G401 (cell line): Measurements from ENCODE around the gene NIN. TPM values are rescaled to one million over a fixed set of nuclear protein-coding genes. Genes with fewer than 3 reads are reported as not detected.
"Not testable (repeated sequence)": the region's sequence is repeated elsewhere in the genome, so short reads cannot be mapped to it uniquely, and the experiment has no call there.

Experiments
- DNase-seq: peaks from one replicate; pipeline ENCODE4 v3.0.0-alpha.2; 2015; ENCODE audit warnings: low spot score
- in situ Hi-C: cut with HindIII; loops from 2 replicates; pipeline ENCODE4 v1.10.0; 2016; ENCODE audit warnings: low sequenced_read_pairs, mixed read lengths
- total RNA-seq: library from RNA; depleted of rRNA; stranded (reverse); fragments of >200 nt; shearing (Covaris generic); gene quantifications from 2 replicates; pipeline ENCODE4 v1.2.3, GENCODE V29; 2014

Gene NIN
- total RNA-seq, 1 experiment from 2014 or later = 3.6 TPM

DNA sequence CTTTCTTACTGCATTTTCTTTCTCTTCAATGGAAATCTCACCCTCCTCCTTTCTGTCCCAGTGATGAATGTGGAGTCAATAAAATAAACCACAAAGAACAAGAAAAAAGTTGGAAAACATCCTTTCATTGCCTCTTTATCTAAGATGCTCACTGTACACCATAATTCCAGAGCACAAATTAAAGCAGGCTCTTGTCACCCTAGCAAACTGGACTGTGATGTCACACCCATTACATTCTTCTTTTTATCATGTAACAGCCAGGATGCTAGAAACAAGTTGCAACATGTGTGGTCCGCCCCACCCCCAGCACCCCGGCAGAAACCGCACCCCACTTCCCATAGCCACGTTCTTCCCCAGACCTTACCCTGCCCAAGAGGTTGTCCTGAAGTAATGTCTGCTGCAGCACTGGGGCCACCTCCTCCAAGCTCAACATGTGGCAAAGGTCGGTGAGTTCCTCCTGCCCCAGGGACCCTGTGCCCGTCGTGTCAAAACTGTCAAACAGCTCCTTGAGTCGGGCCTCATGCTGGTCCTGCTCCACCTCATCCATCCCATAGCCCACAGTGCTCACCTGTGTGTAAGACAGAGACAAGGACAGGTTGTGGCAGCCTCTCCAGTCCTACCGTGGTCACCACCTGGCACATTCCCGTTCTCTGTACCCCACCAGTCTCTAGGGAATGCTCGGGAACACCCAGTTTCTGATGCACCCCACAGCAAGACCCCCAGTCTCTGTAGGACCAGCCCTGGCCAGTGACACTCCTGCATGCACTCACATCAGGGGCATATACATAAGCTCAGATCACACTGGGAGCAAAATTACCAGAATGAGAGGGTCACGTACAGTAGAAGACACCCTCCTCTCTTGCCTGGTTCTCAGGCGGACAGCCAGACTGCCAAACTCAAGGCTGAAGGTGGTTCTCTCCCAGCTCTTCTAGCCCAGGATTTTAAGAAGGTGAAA, 9.2 kb downstream of the NIN start:
- no peak for DNase-seq
- in situ Hi-C loops = no loop called here

- in situ Hi-C loops = no loop called here
- DNase-seq = no peak
Observed at GRCh38 chr14:50820786-50821509, 10.0 kb downstream of the NIN start.

- DNase-seq, in situ Hi-C loops: not testable (repeated sequence)
Observed at GRCh38 chr14:50819303-50819702, 11.7 kb downstream of the NIN start.

DNA sequence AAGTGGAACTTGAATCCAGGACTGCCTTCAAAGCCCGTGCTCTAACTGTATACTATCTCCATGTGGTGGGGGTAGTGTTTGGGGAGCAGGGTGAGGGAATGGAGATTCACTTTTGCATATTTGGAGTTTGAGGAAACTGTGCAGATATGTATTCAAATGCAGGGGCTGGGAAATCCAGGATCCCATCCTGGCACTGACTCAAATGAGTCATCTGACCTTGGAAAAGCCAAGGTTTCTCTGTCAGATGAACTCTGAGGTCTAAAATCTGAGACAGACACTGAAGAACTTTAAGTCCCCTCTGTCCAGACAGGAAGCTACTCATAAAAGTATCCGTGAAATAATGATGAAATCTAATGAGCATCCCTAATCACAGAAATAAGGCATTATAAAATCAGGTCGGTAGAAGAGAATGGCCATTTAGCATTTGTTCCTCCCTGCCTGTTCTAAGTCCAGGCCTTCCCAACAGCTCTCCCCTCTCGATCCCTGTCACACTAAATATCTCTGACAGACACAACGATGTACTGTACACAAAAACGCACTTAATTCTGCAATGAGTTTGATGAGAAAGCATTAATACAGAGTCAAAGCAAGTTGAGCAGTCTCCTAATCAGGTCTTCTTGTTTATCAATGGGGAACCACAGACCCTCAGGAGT, 14.4 kb downstream of the NIN start:
- in situ Hi-C loops = no loop called here
- no peak for DNase-seq

DNA sequence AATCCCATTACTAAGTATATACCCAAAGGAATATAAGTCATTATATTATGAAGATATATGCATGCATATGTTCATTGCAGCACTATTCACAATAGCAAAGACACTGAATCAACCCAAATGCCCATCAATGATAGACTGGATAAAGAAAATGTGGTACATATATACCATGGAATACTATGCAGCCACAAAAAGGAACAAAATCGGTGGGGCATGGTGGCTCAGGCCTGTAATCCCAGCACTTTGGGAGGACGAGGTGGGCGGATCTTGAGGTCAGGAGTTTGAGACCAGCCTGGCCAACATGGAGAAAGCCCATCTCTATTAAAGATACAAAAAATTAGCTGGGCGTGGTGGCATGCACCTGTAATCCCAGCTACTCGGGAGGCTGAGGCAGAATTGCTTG, 15.4 kb downstream of the NIN start:
- in situ Hi-C loops, DNase-seq: not testable (repeated sequence)

- in situ Hi-C loops, DNase-seq: not testable (repeated sequence)
Observed at GRCh38 chr14:50815058-50815457, 15.9 kb downstream of the NIN start.

GRCh38 chr14:50814161-50814560, 16.8 kb downstream of the NIN start:
- in situ Hi-C loops = no loop called here
- no peak for DNase-seq

- DNase-seq = no peak
- in situ Hi-C loops = no loop called here
Observed at GRCh38 chr14:50813544-50813863, 17.5 kb downstream of the NIN start.

DNA sequence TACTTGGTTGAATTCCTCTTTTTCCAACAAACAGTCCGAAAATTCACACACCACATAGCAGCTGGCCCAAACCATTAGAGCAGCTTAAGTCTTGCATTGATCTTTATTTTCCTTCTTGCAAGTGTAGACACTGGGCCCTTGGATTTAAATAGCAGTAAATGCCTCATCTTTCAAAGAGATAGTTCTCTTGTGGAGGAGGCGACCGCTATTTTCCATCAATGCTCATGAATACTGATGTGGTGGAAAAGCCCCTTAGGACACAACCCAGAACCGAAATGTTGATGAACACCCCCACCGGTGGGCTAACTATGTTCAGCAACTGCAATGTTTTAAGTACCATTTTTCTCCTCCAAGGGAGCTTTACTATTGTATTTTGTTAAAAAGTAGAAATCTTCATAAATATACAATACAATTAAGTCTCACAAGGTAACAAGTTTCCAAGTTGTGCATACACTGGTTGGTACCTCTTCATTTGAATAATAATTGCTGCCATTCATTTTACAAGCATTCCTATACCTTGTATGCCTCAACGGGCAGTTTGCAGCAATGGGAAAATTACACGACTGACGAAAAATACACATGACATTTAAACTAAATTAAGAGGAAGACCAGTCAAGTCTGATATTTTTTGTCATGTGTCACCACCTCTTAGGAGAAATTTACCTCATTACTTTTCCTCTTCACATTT, 18.0 kb downstream of the NIN start:
- DNase-seq = no peak
- in situ Hi-C loops = no loop called here

- in situ Hi-C loops = no loop called here
- no peak for DNase-seq
Observed at GRCh38 chr14:50812180-50812579, 18.8 kb downstream of the NIN start.

DNA sequence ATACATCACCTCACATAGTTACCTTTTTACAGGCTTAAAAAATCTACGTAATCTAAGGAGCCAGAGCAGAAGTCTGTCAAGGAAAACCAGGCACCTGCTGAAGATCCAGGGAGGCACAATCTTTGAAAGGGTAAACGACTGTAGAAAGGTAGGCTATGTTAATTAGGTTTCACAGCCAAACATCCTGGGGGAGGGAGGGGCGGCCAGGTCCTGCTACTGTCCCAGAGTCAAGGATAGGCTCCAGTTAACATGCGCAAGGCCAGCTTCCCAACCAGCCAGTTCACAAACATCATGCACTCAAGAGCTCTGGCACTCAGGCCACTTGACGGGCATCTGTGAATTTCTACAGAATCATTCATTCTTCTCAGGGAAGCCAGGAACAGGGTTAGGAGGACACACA, 22.9 kb downstream of the NIN start:
- no peak for DNase-seq
- in situ Hi-C loops = no loop called here

- in situ Hi-C loops = no loop called here
- no peak for DNase-seq
Observed at GRCh38 chr14:50806241-50806933, 24.6 kb downstream of the NIN start.

GRCh38 chr14:50805396-50805795, 25.6 kb downstream of the NIN start:
- peak; percentile 67 for DNase-seq
- in situ Hi-C loops = no loop called here

DNA sequence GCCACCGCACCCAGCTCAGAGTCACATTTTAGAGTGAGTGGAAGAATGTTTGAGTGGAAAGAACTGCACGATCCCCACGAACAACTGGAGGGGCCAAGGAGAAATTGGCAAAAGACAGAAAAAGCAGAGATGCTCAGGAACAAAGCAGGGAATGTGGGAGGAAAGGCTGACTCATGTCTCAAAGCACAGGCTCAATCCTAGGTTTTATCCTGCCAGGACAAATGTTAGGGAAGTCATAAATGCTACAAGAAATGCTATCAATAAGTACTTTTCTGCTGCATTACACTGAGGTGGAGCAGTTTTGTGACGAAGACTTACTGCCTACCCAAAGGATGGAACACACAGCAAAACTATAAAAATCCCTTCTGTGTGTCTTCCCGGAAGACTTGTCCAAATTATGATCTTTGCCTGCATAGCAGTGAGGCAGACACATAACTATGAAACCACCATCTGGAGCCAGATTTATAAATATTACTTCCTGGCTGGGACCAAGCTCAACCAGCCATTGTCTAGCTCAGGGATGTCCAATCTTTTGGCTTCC, 26.7 kb downstream of the NIN start:
- peak; percentile 85 for DNase-seq
- in situ Hi-C loops = no loop called here

DNA sequence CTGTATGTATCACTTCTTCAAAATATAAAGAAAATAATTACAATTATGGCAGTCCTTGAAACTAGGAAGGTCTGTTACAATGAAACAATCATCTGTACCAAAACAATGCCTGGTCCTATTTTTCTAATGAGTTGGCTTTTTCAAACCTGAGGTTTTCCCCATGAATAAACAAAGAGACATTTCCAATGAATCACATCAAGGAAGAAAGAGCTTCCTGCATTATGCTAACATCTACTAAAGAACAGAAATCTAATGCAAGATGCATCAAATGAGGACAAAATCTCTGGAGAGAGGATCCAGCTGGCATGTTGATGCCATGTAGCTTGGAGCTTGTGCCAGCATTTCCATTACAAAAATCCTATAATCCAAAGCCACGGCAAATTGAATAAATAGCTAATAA, 29.3 kb downstream of the NIN start:
- DNase-seq = peak; percentile 60
- in situ Hi-C loops = no loop called here

GRCh38 chr14:50800032-50800431, 30.9 kb downstream of the NIN start:
- no peak for DNase-seq
- in situ Hi-C loops = no loop called here

GRCh38 chr14:50798048-50798421, 32.9 kb downstream of the NIN start:
- DNase-seq = no peak
- in situ Hi-C loops = no loop called here

DNA sequence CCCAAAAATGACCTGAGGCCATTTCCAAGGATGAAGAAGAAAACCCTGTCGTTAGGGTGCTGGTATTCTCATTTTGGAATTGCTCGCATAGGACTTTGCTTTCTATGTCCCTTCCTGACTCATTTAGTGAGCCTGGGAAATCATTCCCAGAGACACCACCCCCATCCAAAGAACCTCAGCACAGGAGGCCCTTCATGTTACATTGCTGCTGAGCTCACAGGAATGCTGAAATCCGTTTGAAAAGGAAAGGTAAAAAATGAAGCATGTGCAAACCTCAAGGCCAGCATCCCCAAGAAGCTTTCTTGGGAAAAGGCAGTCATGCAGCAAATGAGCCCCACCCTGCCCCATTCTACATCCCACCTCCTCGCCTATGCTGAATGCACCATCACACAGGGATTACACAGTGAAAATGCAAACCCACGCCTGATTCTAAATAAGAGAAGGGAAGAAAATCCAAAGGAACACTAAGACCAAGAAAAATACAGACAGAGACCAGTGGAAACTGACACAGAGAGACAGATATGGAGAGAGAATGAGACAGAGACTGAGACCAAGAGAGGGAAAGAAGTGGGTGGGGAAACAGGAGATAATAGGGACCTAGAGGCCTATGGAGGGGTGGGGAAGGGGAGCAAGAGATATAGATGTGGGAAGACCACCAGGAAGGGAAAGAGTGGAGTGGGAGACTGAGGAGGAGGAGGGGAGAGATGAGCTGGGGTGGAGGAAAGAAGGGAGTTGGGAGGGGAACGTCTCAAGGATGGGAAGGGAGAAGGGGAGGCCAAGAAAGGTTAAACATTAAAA, 33.5 kb downstream of the NIN start:
- DNase-seq = no peak
- in situ Hi-C loops = no loop called here
